H9 (cell line): Measurements from ENCODE around the gene PLEKHA5. TPM values are rescaled to one million over a fixed set of nuclear protein-coding genes. Genes with fewer than 3 reads are reported as not detected.

Source experiments
- DNase-seq: peaks from one replicate; pipeline ENCODE4 v3.0.0-alpha.2; 2017
- H2AFZ ChIP-seq: one replicate; pipeline ENCODE4 v1.6.1; 2013; ENCODE audit warnings: mild to moderate bottlenecking, low read length, control low read depth, moderate library complexity
- H2AK5ac ChIP-seq: 2 replicates; pipeline ENCODE4 v1.6.1; 2013; ENCODE audit warnings: low read length, control low read depth, mixed read lengths; ENCODE audit not compliant: insufficient read length
- H2BK120ac ChIP-seq: one replicate; pipeline ENCODE4 v1.6.1; 2013; ENCODE audit warnings: low read depth, mild to moderate bottlenecking, low read length, control low read depth, inconsistent platforms; ENCODE audit not compliant: poor library complexity, severe bottlenecking
- H2BK12ac ChIP-seq: 2 replicates; pipeline ENCODE4 v1.6.1; 2013; ENCODE audit warnings: low read length, control low read depth, mixed read lengths, low read depth; ENCODE audit not compliant: insufficient read length
- H2BK15ac ChIP-seq: 2 replicates; pipeline ENCODE4 v1.6.1; 2013; ENCODE audit warnings: low read depth, low read length, control low read depth
- H2BK20ac ChIP-seq: one replicate; pipeline ENCODE4 v1.6.1; 2013; ENCODE audit warnings: low read depth, mild to moderate bottlenecking, low read length, control low read depth, inconsistent platforms; ENCODE audit not compliant: poor library complexity, severe bottlenecking
- H2BK5ac ChIP-seq: 2 replicates; pipeline ENCODE4 v1.6.1; 2013; ENCODE audit warnings: low read length, control low read depth, mixed read lengths; ENCODE audit not compliant: insufficient read length
- H3K14ac ChIP-seq: 2 replicates; pipeline ENCODE4 v1.6.1; 2013; ENCODE audit warnings: low read length, control low read depth; ENCODE audit not compliant: insufficient read depth
- H3K18ac ChIP-seq: 2 replicates; pipeline ENCODE4 v1.6.1; 2013; ENCODE audit warnings: low read depth, mild to moderate bottlenecking, mixed read lengths, low read length, control low read depth; ENCODE audit not compliant: insufficient read length
- H3K23ac ChIP-seq: 2 replicates; pipeline ENCODE4 v1.6.1; 2013; ENCODE audit warnings: low read length, control low read depth, mixed read lengths, low read depth; ENCODE audit not compliant: insufficient read length
- H3K23me2 ChIP-seq: 2 replicates; pipeline ENCODE4 v1.6.1; 2013; ENCODE audit warnings: low read depth, mild to moderate bottlenecking, mixed read lengths, low read length, control low read depth; ENCODE audit not compliant: insufficient read length, poor library complexity, severe bottlenecking
- H3K27ac ChIP-seq: 2 replicates; pipeline ENCODE4 v1.5.1; 2013; ENCODE audit warnings: low read length, control low read depth, mixed read lengths, low read depth; ENCODE audit not compliant: insufficient read length
- H3K27me3 ChIP-seq: 2 replicates; pipeline ENCODE4 v1.6.1; 2013; ENCODE audit warnings: low read length, control low read depth, inconsistent platforms; ENCODE audit not compliant: insufficient read depth
- H3K4ac ChIP-seq: 2 replicates; pipeline ENCODE4 v1.6.1; 2013; ENCODE audit warnings: low read depth, mild to moderate bottlenecking, control low read depth, inconsistent platforms, low read length, moderate library complexity
- H3K4me1 ChIP-seq: 2 replicates; pipeline ENCODE4 v1.6.1; 2013; ENCODE audit warnings: low read length, control low read depth, inconsistent platforms; ENCODE audit not compliant: insufficient read depth
- H3K4me2 ChIP-seq: 2 replicates; pipeline ENCODE4 v1.6.1; 2013; ENCODE audit warnings: low read length, control low read depth, mixed read lengths; ENCODE audit not compliant: insufficient read length, insufficient read depth
- H3K56ac ChIP-seq: 2 replicates; pipeline ENCODE4 v1.6.1; 2013; ENCODE audit warnings: low read depth, mild to moderate bottlenecking, mixed read lengths, low read length, control low read depth; ENCODE audit not compliant: insufficient read length
- H3K79me1 ChIP-seq: 2 replicates; pipeline ENCODE4 v1.6.1; 2013; ENCODE audit warnings: low read depth, mild to moderate bottlenecking, moderate library complexity, low read length, control low read depth, inconsistent platforms; ENCODE audit not compliant: insufficient read depth, poor library complexity, severe bottlenecking
- H3K79me2 ChIP-seq: 2 replicates; pipeline ENCODE4 v1.6.1; 2013; ENCODE audit warnings: low read length, control low read depth, inconsistent platforms; ENCODE audit not compliant: insufficient read depth
- H3K9ac ChIP-seq: 2 replicates; pipeline ENCODE4 v1.6.1; 2013; ENCODE audit warnings: low read length, control low read depth, mixed read lengths; ENCODE audit not compliant: insufficient read length; ENCODE audit errors: extremely low read depth
- H3K9me3 ChIP-seq: one replicate; pipeline ENCODE4 v1.6.1; 2013; ENCODE audit warnings: low read depth, low read length, inconsistent platforms; ENCODE audit not compliant: control insufficient read depth
- H3T11ph ChIP-seq: one replicate; pipeline ENCODE4 v1.6.1; 2013; ENCODE audit warnings: mild to moderate bottlenecking, low read length, control low read depth, inconsistent platforms
- H4K20me1 ChIP-seq: one replicate; pipeline ENCODE4 v1.6.1; 2013; ENCODE audit not compliant: control insufficient read depth, insufficient read length, insufficient read depth
- H4K5ac ChIP-seq: 2 replicates; pipeline ENCODE4 v1.6.1; 2013; ENCODE audit warnings: low read depth, mild to moderate bottlenecking, mixed read lengths, low read length, control low read depth; ENCODE audit not compliant: insufficient read length
- H4K8ac ChIP-seq: replicated peaks from 2 replicates; pipeline ENCODE4 v1.6.1; 2013; ENCODE audit warnings: low read length, control low read depth, mixed read lengths, low read depth; ENCODE audit not compliant: insufficient read length
- H4K91ac ChIP-seq: 2 replicates; pipeline ENCODE4 v1.6.1; 2013; ENCODE audit warnings: low read depth, mild to moderate bottlenecking, moderate library complexity, mixed read lengths, low read length, control low read depth; ENCODE audit not compliant: insufficient read length
- H3K27ac Mint-ChIP-seq, 3 experiments: 2 replicates in 2 of 3; 3 replicates in 1 of 3; pipeline ENCODE4 v1.8.0; 2020 to 2021; ENCODE audit warnings: mixed read lengths in 3 of 3, mild to moderate bottlenecking in 1 of 3, moderate library complexity in 1 of 3
- H3K27me3 Mint-ChIP-seq: 2 replicates; pipeline ENCODE4 v1.8.0; 2021; ENCODE audit warnings: low read depth, mild to moderate bottlenecking, moderate library complexity, mixed read lengths
- H3K36me3 Mint-ChIP-seq, 3 experiments: 2 replicates in 2 of 3; 3 replicates in 1 of 3; pipeline ENCODE4 v1.8.0; 2020 to 2021; ENCODE audit warnings: low read depth in 3 of 3, mixed read lengths in 3 of 3; ENCODE audit not compliant: insufficient read depth in 1 of 3
- H3K4me1 Mint-ChIP-seq, 2 experiments: 2 replicates each; pipeline ENCODE4 v1.8.0; 2020; ENCODE audit warnings: mixed read lengths in 2 of 2
- H3K4me3 Mint-ChIP-seq, 2 experiments: 2 replicates in 1 of 2; 3 replicates in 1 of 2; pipeline ENCODE4 v1.8.0; 2020 to 2021; ENCODE audit warnings: mild to moderate bottlenecking in 2 of 2, mixed read lengths in 2 of 2, moderate library complexity in 1 of 2
- H3K9me3 Mint-ChIP-seq, 2 experiments: 2 replicates in 1 of 2; 3 replicates in 1 of 2; pipeline ENCODE4 v1.8.0; 2020; ENCODE audit warnings: mild to moderate bottlenecking in 2 of 2, mixed read lengths in 2 of 2, moderate library complexity in 1 of 2
- CTCF ChIP-seq: fragments of 200-600 bp; sonication (generic); conservative IDR thresholded peaks from 3 replicates; pipeline ENCODE4 v1.8.0; 2021; ENCODE audit warnings: antibody characterized with exemption, mild to moderate bottlenecking
- WGBS: extraction: QIAGEN DNeasy Blood & Tissue Kit; methylation state at CpG from one replicate; pipeline ENCODE4 v1.1.7; 2013; ENCODE audit warnings: missing lambda C conversion rate, low lambda C conversion rate, mixed read lengths; ENCODE audit not compliant: insufficient read length; ENCODE audit errors: extremely low coverage; 5-methylcytosine and 5-hydroxymethylcytosine counted together
- total RNA-seq: library from RNA; stranded (reverse); gene quantifications from 2 replicates; pipeline ENCODE4 v1.2.1, GENCODE V29; 2021

The PLEKHA5 gene
- total RNA-seq, 1 experiment from 2014 or later: 86.7 TPM

- H3K4me2 ChIP-seq: no peak overlapping the region
Measured at GRCh38 chr12:19190292-19191031, 60.9 kb downstream of the PLEKHA5 start.

More at GRCh38 chr12:19190292-19191031, 60.9 kb downstream of the PLEKHA5 start:
- no peak overlapping the region for H3T11ph ChIP-seq
- DNase-seq: no peak
- no peak for TF ChIP-seq CTCF
- H3K79me1 ChIP-seq: peaks cover 7% of the 10 kb centered on the region
- 0 out of 2 replicates have a peak, but pooled peaks cover 3% of the 10 kb centered on the region for H3K4me1 ChIP-seq
- no peak overlapping the region for H2BK20ac ChIP-seq
- H2BK120ac ChIP-seq: no peak overlapping the region
- WGBS: no CpG with 5 or more reads among the region's 2 CpGs
- H2BK12ac ChIP-seq: no peak overlapping the region
- no peak overlapping the region for H3K18ac ChIP-seq
- no peak overlapping the region for H3K27ac ChIP-seq
- no peak overlapping the region for H2BK15ac ChIP-seq
- no peak overlapping the region for H3K23ac ChIP-seq
- no peak overlapping the region for H3K9ac ChIP-seq
- H3K27me3 ChIP-seq: no peaks in the 10 kb centered on the region
- no peak overlapping the region for H2AFZ ChIP-seq
- no peaks in the 10 kb centered on the region for H3K23me2 ChIP-seq
- peaks cover 54 to 59% of the 10 kb centered on the region in 2 experiments for H3K4me1 Mint-ChIP-seq
- H3K4ac ChIP-seq: no peak overlapping the region
- no peaks in the 10 kb centered on the region for H4K20me1 ChIP-seq
- no peak overlapping the region for H2AK5ac ChIP-seq
- no peak overlapping the region for H4K91ac ChIP-seq
- H4K5ac ChIP-seq: no peak overlapping the region
- no peaks in the 10 kb centered on the region for H3K9me3 Mint-ChIP-seq
- H3K27ac Mint-ChIP-seq: peak overlapping the region in 2 of 3 experiments; percentile 11 to 88; a peak in 3 of 7 replicates
- H2BK5ac ChIP-seq: no peak overlapping the region
- H3K36me3 Mint-ChIP-seq: no peaks in the 10 kb centered on the region
- H3K9me3 ChIP-seq: no peaks in the 10 kb centered on the region
- H4K8ac ChIP-seq: no peak overlapping the region
- peaks cover 21% of the 10 kb centered on the region; the same call in 1 of the 2 replicates for H3K79me2 ChIP-seq
- H3K14ac ChIP-seq: no peak overlapping the region
- no peak overlapping the region for H3K4me3 Mint-ChIP-seq
- H3K27me3 Mint-ChIP-seq: no peaks in the 10 kb centered on the region
- no peak overlapping the region for H3K56ac ChIP-seq
